HepG2 (cell line): ENCODE results near the gene ADM. TPM values are rescaled to one million over a fixed set of nuclear protein-coding genes. Genes with fewer than 3 reads are reported as not detected.

Experiments used
- BHLHE40 ChIP-seq: IDR thresholded peaks from 2 replicates; pipeline ENCODE4 v1.6.1; 2011; ENCODE audit warnings: low read length, improper control_type of control experiment
- ELF3 ChIP-seq: IDR thresholded peaks from 2 replicates; pipeline ENCODE4 v1.6.1; 2016; ENCODE audit warnings: missing genetic modification reagents, missing compliant biosample characterization
- FOSL2 ChIP-seq: sonication (generic); formaldehyde crosslinking; IDR thresholded peaks from 2 replicates; pipeline ENCODE4 v1.4.0; 2020; ENCODE audit warnings: missing genetic modification reagents
- GATAD1 ChIP-seq: IDR thresholded peaks from 2 replicates; pipeline ENCODE4 v1.6.1; 2016; ENCODE audit warnings: missing genetic modification reagents, missing compliant biosample characterization
- MXI1 ChIP-seq: IDR thresholded peaks from 3 replicates; pipeline ENCODE4 v1.6.1; 2012; ENCODE audit warnings: low read depth, low read length, inconsistent platforms, borderline replicate concordance
- POLR2AphosphoS5 ChIP-seq: IDR thresholded peaks from 2 replicates; pipeline ENCODE4 v1.6.1; 2012; ENCODE audit warnings: low read depth, low read length
- SALL1 ChIP-seq: sonication (generic); formaldehyde crosslinking; IDR thresholded peaks from 2 replicates; pipeline ENCODE4 v1.8.0; 2022; ENCODE audit warnings: mild to moderate bottlenecking, missing genetic modification reagents
- SRSF4 ChIP-seq: fragments of 200-400 bp; formaldehyde crosslinking; IDR thresholded peaks from one replicate; pipeline ENCODE4 v1.6.1; 2018; ENCODE audit warnings: mild to moderate bottlenecking, low read depth, low read length, moderate library complexity; ENCODE audit not compliant: poor library complexity, severe bottlenecking
- WIZ ChIP-seq: sonication (generic); formaldehyde crosslinking; IDR thresholded peaks from 2 replicates; pipeline ENCODE4 v1.5.1; 2020; ENCODE audit warnings: mild to moderate bottlenecking, missing genetic modification reagents
- ZBTB7B ChIP-seq: sonication (generic); formaldehyde crosslinking; IDR thresholded peaks from 2 replicates; pipeline ENCODE4 v1.4.0; 2020; ENCODE audit warnings: missing genetic modification reagents
- ZNF44 ChIP-seq: sonication (generic); formaldehyde crosslinking; IDR thresholded peaks from 2 replicates; pipeline ENCODE4 v1.5.1; 2020; ENCODE audit warnings: mild to moderate bottlenecking, missing genetic modification reagents
- polyA plus RNA-seq, 8 experiments: library from polyadenylated mRNA; depleted of rRNA in 3 of 8; stranded (reverse) in 7 of 8; unstranded in 1 of 8; fragments of >200 nt; fragmentation: Illumina TruSeq in 4 of 8; extraction: Trizol in 4 of 8; gene quantifications; 2 replicates each; pipeline versions ENCODE4 v1.2.1 to v1.2.3, GENCODE V29; 2011 to 2016; ENCODE audit warnings: low read depth in 4 of 8, missing spikeins in 1 of 8, mixed read lengths in 1 of 8; ENCODE audit not compliant: insufficient read depth in 1 of 8
- total RNA-seq, 5 experiments: library from RNA; depleted of rRNA; stranded (reverse); fragments of >200 nt; fragmentation: Illumina TruSeq; extraction: Trizol; gene quantifications; 2 replicates each; pipeline ENCODE4 v1.2.3, GENCODE V29; 2016; ENCODE audit warnings: low read depth in 1 of 5
- TF ChIP-seq, protein P1 (sequence below): sonication (generic); formaldehyde crosslinking; IDR thresholded peaks from 2 replicates; pipeline ENCODE4 v1.4.0; 2020; ENCODE audit warnings: missing genetic modification reagents
- TF ChIP-seq, protein P2 (sequence below): sonication (generic); formaldehyde crosslinking; IDR thresholded peaks from 2 replicates; pipeline ENCODE4 v1.5.0; 2020; ENCODE audit warnings: missing genetic modification reagents
- TF ChIP-seq, protein P3 (sequence below): sonication (generic); formaldehyde crosslinking; conservative IDR thresholded peaks from 2 replicates; pipeline ENCODE4 v1.8.0; 2022; ENCODE audit warnings: mild to moderate bottlenecking, moderate library complexity, missing genetic modification reagents
- TF ChIP-seq, protein P4 (sequence below): sonication (generic); formaldehyde crosslinking; IDR thresholded peaks from 2 replicates; pipeline ENCODE4 v1.4.0; 2020; ENCODE audit warnings: missing genetic modification reagents

Gene ADM
- total and polyA plus RNA-seq, 2 of the 13 experiments (the other 11 are each of a cell fraction or from before 2014, with no cell fraction given) = 10.7 to 26.1 TPM

DNA sequence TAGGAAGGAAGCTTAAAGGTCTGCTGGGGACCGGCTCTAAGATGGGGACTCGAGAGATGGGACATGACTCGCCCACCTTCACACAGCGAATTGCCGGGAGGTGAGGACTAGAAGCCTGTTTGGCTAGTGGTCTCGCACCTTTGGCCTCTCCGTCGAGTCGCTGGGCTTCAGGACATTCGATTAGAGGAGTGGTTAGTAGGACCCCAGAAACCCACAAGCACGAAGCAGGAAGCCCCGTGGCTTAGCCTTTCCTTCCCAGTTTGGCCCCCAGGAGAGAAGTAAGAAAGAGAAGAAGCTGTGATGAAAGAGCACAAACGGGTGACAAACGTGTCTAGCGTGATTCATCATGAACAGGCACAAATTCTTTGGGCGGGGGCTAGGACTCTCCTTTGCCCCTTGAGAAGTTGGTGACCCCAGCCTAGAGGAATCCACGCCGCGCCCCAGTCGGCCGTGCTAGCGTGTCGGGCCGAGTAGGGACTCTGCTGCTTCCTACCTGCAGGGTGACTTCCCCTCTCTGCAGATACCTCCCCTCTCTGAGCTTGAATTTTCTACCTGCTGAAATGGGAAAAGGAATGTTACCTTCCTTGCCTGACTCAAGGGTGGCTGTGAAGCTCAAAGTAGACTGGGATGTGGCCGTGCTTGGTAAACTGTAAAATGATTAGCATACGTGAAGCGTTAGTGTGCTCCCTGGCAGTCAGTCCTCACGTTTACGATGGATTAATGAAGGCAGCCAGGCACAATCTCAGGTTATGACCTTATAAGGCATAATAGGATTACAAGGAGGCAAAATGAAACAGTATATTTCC is 1.1 kb upstream of the ADM start (continued):
- TF ChIP-seq, protein P1, sequence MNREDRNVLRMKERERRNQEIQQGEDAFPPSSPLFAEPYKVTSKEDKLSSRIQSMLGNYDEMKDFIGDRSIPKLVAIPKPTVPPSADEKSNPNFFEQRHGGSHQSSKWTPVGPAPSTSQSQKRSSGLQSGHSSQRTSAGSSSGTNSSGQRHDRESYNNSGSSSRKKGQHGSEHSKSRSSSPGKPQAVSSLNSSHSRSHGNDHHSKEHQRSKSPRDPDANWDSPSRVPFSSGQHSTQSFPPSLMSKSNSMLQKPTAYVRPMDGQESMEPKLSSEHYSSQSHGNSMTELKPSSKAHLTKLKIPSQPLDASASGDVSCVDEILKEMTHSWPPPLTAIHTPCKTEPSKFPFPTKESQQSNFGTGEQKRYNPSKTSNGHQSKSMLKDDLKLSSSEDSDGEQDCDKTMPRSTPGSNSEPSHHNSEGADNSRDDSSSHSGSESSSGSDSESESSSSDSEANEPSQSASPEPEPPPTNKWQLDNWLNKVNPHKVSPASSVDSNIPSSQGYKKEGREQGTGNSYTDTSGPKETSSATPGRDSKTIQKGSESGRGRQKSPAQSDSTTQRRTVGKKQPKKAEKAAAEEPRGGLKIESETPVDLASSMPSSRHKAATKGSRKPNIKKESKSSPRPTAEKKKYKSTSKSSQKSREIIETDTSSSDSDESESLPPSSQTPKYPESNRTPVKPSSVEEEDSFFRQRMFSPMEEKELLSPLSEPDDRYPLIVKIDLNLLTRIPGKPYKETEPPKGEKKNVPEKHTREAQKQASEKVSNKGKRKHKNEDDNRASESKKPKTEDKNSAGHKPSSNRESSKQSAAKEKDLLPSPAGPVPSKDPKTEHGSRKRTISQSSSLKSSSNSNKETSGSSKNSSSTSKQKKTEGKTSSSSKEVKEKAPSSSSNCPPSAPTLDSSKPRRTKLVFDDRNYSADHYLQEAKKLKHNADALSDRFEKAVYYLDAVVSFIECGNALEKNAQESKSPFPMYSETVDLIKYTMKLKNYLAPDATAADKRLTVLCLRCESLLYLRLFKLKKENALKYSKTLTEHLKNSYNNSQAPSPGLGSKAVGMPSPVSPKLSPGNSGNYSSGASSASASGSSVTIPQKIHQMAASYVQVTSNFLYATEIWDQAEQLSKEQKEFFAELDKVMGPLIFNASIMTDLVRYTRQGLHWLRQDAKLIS = peak; percentile 16; the same call in 1 of the 2 replicates
- no peak for TF ChIP-seq SRSF4
- TF ChIP-seq, protein P2, sequence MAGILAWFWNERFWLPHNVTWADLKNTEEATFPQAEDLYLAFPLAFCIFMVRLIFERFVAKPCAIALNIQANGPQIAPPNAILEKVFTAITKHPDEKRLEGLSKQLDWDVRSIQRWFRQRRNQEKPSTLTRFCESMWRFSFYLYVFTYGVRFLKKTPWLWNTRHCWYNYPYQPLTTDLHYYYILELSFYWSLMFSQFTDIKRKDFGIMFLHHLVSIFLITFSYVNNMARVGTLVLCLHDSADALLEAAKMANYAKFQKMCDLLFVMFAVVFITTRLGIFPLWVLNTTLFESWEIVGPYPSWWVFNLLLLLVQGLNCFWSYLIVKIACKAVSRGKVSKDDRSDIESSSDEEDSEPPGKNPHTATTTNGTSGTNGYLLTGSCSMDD = no peak
- peak; percentile 50; the same call in 1 of the 2 replicates for TF ChIP-seq POLR2AphosphoS5
- TF ChIP-seq SALL1 (CRISPR knock-in tag) = peak; percentile 13
- 0 out of 2 replicates have a peak, but pooled peaks have one; percentile 37 for TF ChIP-seq BHLHE40
- peak; percentile 14; the same call in 1 of the 2 replicates for TF ChIP-seq WIZ (CRISPR knock-in tag)
- TF ChIP-seq ZNF44 (CRISPR knock-in tag) = peak; percentile 6; the same call in 1 of the 2 replicates
- TF ChIP-seq ELF3 (CRISPR knock-in tag) = no peak
- TF ChIP-seq GATAD1 = 0 out of 2 replicates have a peak, but pooled peaks have one; percentile 28
- TF ChIP-seq, protein P3, sequence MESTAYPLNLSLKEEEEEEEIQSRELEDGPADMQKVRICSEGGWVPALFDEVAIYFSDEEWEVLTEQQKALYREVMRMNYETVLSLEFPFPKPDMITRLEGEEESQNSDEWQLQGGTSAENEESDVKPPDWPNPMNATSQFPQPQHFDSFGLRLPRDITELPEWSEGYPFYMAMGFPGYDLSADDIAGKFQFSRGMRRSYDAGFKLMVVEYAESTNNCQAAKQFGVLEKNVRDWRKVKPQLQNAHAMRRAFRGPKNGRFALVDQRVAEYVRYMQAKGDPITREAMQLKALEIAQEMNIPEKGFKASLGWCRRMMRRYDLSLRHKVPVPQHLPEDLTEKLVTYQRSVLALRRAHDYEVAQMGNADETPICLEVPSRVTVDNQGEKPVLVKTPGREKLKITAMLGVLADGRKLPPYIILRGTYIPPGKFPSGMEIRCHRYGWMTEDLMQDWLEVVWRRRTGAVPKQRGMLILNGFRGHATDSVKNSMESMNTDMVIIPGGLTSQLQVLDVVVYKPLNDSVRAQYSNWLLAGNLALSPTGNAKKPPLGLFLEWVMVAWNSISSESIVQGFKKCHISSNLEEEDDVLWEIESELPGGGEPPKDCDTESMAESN (CRISPR knock-in tag) = 0 out of 2 replicates have a peak, but pooled peaks have one; percentile 50
- TF ChIP-seq MXI1 = peak; percentile 58; the same call in 1 of the 3 replicates
- TF ChIP-seq, protein P4, sequence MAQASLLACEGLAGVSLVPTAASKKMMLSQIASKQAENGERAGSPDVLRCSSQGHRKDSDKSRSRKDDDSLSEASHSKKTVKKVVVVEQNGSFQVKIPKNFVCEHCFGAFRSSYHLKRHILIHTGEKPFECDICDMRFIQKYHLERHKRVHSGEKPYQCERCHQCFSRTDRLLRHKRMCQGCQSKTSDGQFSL = 0 out of 2 replicates have a peak, but pooled peaks have one; percentile 5
- TF ChIP-seq FOSL2 = peak; percentile 43; the same call in 1 of the 2 replicates
- peak; percentile 17; the same call in 1 of the 2 replicates for TF ChIP-seq ZBTB7B (CRISPR knock-in tag)
